Mucosa of rectum (tissue), 2 donors: ENCODE data around the gene S100A2.

Source experiments
- H3K27ac ChIP-seq, 2 donors: one replicate each; pipeline ENCODE4 v1.7.0; 2013; ENCODE audit warnings: inconsistent platforms in 2 of 2, low read depth in 2 of 2, low read length in 2 of 2
- H3K27me3 ChIP-seq, 2 donors: one replicate each; pipeline ENCODE4 v1.7.0; 2013; ENCODE audit warnings: low read length in 2 of 2; ENCODE audit not compliant: control insufficient read depth in 2 of 2, insufficient read depth in 2 of 2
- H3K36me3 ChIP-seq, 2 donors: one replicate each; pipeline ENCODE4 v1.7.0; 2013; ENCODE audit warnings: low read length in 2 of 2; ENCODE audit not compliant: control insufficient read depth in 2 of 2, insufficient read depth in 2 of 2
- H3K4me1 ChIP-seq, 2 donors: one replicate each; pipeline ENCODE4 v1.7.0; 2013; ENCODE audit warnings: low read length in 2 of 2, mild to moderate bottlenecking in 1 of 2; ENCODE audit not compliant: control insufficient read depth in 2 of 2, insufficient read depth in 2 of 2
- H3K4me3 ChIP-seq, 2 donors: one replicate each; pipeline ENCODE4 v1.7.0; 2013; ENCODE audit warnings: low read length in 2 of 2
- H3K9ac ChIP-seq, 2 donors: one replicate each; pipeline ENCODE4 v1.7.0; 2013; ENCODE audit warnings: low read length in 2 of 2, low read depth in 1 of 2, mild to moderate bottlenecking in 1 of 2
- H3K9me3 ChIP-seq, 2 donors: one replicate each; pipeline ENCODE4 v1.7.0; 2013; ENCODE audit warnings: low read length in 2 of 2; ENCODE audit not compliant: control insufficient read depth in 2 of 2
- donor health status: healthy.
- donor health status: Normal muscosa, but diverticular disease.

S100A2 gene

GRCh38 chr1:153565529-153566374 lies at the start of gene S100A2:
S100A2 (minus strand) TSS chr1:153565844; CDS start chr1:153563877, 1,967 bp downstream.
- no peaks in the 10 kb centered on the region for H3K27me3 ChIP-seq
- peaks cover 34 to 38% of the 10 kb centered on the region in 2 donors for H3K4me1 ChIP-seq
- H3K9ac ChIP-seq = peak within 1 kb of the TSS; percentile 76 to 90
- H3K27ac ChIP-seq = peak within 1 kb of the TSS; percentile 98
- no peaks in the 10 kb centered on the region for H3K9me3 ChIP-seq
- H3K4me3 ChIP-seq = peak within 1 kb of the TSS; percentile 31 to 34
- no peaks in the 10 kb centered on the region for H3K36me3 ChIP-seq

- Histone ChIP-seq H3K4me3 (peak overlapping the region; percentile 67 to 72), H3K4me1 (peaks cover 41 to 45% of the 10 kb centered on the region in 2 donors), H3K9me3 (no peaks in the 10 kb centered on the region), H3K27me3 (no peaks in the 10 kb centered on the region), H3K9ac (peak overlapping the region; percentile 81 to 91), H3K36me3 (peaks cover 0 to 2% of the 10 kb centered on the region in 2 donors), H3K27ac (peak overlapping the region; percentile 81 to 86)
Measured at GRCh38 chr1:153615406-153615805, 49.8 kb upstream of the S100A2 start.

DNA sequence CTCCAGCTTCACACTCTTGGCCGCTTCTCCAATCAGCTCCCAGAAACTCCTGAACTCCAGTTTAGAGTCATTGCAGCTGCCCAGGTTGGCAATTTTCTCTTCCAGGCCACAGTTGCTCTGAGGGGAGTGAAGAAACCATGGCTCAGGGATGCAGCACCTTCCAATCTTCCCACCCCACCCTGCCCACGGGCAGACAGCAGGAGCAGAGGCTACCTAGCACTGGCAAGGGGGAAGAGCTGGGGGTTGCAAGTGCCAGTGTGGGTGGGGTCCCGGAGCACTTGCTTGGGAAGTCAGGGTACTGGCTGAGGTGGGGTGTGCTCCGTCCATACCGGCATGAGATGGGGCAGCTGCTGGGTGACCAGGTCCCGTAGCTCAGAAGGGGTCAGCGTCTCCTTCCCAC lies 49.3 kb upstream of the S100A2 start:
- H3K27ac ChIP-seq = peak overlapping the region; percentile 94 to 95
- H3K27me3 ChIP-seq = no peaks in the 10 kb centered on the region
- H3K4me1 ChIP-seq = peaks cover 45 to 50% of the 10 kb centered on the region in 2 donors
- H3K9me3 ChIP-seq = no peaks in the 10 kb centered on the region
- peaks cover 0 to 2% of the 10 kb centered on the region in 2 donors for H3K36me3 ChIP-seq
- peak overlapping the region in 1 of 2 donors; percentile 81 for H3K9ac ChIP-seq
- peak overlapping the region; percentile 67 to 72 for H3K4me3 ChIP-seq

DNA sequence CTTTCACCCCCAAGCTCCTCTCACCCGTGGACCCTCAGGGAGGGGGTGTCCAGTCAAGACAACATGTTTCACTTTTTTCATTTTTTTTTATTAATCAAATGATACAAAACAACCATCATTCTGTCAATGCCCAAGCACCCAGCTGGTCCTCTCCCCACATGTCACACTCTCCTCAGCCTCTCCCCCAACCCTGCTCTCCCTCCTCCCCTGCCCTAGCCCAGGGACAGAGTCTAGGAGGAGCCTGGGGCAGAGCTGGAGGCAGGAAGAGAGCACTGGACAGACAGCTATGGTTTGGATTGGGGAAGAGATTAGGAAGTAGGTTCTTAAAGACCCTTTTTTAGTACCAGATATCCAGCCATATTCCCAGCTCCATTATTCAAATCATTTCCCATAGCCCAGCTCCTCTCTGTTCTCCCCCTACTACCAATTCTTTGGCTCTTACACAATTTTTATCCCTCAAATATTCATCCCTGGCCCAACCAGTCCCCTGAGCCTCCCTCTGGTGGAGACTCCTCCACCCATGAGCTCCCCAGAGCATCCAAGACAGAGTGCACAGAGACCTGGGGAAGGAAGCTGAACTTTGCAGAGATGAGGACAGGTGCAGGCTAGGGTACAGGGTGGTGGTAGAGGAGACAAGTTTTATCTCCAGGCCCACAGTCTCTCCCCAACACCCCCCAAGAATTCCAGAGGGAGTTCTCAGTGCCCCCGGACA lies 48.7 kb upstream of the S100A2 start:
- H3K9me3 ChIP-seq = no peaks in the 10 kb centered on the region
- peaks cover 0 to 2% of the 10 kb centered on the region in 2 donors for H3K36me3 ChIP-seq
- H3K9ac ChIP-seq = peak overlapping the region; percentile 23 to 26
- H3K27me3 ChIP-seq = no peaks in the 10 kb centered on the region
- peaks cover 50 to 55% of the 10 kb centered on the region in 2 donors for H3K4me1 ChIP-seq
- peak overlapping the region; percentile 0 to 67 for H3K4me3 ChIP-seq
- H3K27ac ChIP-seq = peak overlapping the region; percentile 94 to 95

- Histone ChIP-seq H3K4me3 (peak overlapping the region; percentile 80 to 93), H3K9me3 (no peaks in the 10 kb centered on the region), H3K4me1 (peaks cover 56 to 63% of the 10 kb centered on the region in 2 donors)
Measured at GRCh38 chr1:153613406-153613805, 47.8 kb upstream of the S100A2 start.

GRCh38 chr1:153612755-153613331 lies 47.2 kb upstream of the S100A2 start, which contains the start of gene S100A16:
S100A16 (minus strand) TSS chr1:153613137; CDS start chr1:153608151, 4,986 bp downstream.
- Histone ChIP-seq H3K27me3 (no peaks in the 10 kb centered on the region), H3K4me3 (peak within 1 kb of the TSS; percentile 80 to 93), H3K9me3 (no peaks in the 10 kb centered on the region), H3K4me1 (peaks cover 61 to 69% of the 10 kb centered on the region in 2 donors), H3K9ac (peak within 1 kb of the TSS; percentile 95 to 96), H3K27ac (peak within 1 kb of the TSS; percentile 94 to 95), H3K36me3 (peaks cover 2% of the 10 kb centered on the region in 2 donors)

More at GRCh38 chr1:153613406-153613805, 47.8 kb upstream of the S100A2 start:
- Histone ChIP-seq H3K27ac (peak overlapping the region; percentile 94 to 95), H3K9ac (peak overlapping the region; percentile 42 to 74), H3K36me3 (no peaks in the 10 kb centered on the region), H3K27me3 (no peaks in the 10 kb centered on the region)

DNA sequence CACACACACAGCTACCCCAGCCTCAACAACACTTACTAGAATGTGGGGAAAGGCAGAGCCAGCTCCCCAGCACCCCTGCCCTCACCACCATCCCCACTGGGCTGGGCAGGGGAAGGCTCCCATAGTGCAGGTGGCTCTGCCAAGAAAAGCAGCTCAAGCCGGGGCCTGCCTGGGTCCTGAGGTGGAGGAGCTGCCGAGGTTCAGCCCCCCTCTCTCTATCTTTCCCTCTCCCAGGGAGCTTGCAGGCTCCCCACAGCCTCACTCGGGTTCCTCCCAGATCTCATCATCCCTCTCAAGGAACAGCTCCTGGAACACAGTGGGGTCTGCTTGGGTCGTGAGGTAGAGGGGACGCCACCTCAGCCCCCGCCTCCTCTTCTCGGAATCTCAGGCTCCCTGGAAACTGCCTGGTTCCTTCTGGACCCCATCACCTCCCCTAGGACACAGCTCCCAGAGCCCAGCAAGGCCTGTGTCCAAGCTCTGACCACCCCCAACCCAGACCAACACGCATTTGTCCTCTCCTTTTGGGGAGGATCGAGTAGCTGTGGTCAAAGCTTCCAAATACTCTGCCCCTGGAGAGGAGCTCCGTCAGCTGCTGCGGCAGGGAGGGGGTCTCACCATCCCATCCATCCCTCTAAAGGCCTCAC lies 46.6 kb upstream of the S100A2 start:
- peak overlapping the region; percentile 95 to 96 for H3K9ac ChIP-seq
- H3K36me3 ChIP-seq = peaks cover 6 to 7% of the 10 kb centered on the region in 2 donors
- H3K27ac ChIP-seq = peak overlapping the region; percentile 94 to 95
- peaks cover 56 to 73% of the 10 kb centered on the region in 2 donors for H3K4me1 ChIP-seq
- peak overlapping the region; percentile 80 to 93 for H3K4me3 ChIP-seq
- H3K9me3 ChIP-seq = no peaks in the 10 kb centered on the region
- no peaks in the 10 kb centered on the region for H3K27me3 ChIP-seq

- Histone ChIP-seq H3K4me3 (peak overlapping the region; percentile 80 to 93), H3K27ac (peak overlapping the region; percentile 94 to 95), H3K9me3 (no peaks in the 10 kb centered on the region), H3K9ac (peak overlapping the region; percentile 95 to 96), H3K4me1 (peaks cover 47 to 67% of the 10 kb centered on the region in 2 donors), H3K36me3 (peaks cover 14 to 15% of the 10 kb centered on the region in 2 donors), H3K27me3 (no peaks in the 10 kb centered on the region)
Measured at GRCh38 chr1:153611356-153611755, 45.7 kb upstream of the S100A2 start.

DNA sequence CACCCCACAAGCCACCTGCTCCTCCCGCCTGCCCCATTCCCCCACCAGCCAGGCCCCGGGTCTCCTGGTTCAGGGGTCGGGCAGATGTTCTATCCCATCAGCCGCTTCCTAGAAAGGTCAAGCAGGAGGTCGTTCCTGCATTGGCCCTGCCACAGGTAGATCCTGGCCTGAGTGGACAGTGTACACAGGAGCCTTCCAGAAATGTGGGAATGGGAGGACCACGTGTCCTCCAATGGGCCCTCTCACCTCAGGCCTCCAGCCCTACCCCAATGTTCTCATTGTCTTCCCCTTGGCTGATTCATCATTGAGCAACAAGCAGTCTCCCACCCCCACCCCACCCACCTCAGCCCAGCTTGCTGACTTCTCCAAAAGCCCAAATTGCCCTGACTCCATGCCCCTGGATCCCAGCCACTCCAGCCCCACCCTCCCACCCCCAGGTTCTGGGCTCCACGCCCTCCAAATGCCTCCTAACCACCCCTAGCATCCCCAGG lies 45.2 kb upstream of the S100A2 start:
- peak overlapping the region; percentile 95 to 97 for H3K27ac ChIP-seq
- peaks cover 44 to 62% of the 10 kb centered on the region in 2 donors for H3K4me1 ChIP-seq
- no peak overlapping the region for H3K9ac ChIP-seq
- peak overlapping the region; percentile 12 to 93 for H3K4me3 ChIP-seq
- no peaks in the 10 kb centered on the region for H3K27me3 ChIP-seq
- peaks cover 14 to 15% of the 10 kb centered on the region in 2 donors for H3K36me3 ChIP-seq
- H3K9me3 ChIP-seq = no peaks in the 10 kb centered on the region
